Measurements from ENCODE around the gene CTDSPL.

Gene CTDSPL

GRCh38 chr3:37922721-37923568 is 61.3 kb downstream of the CTDSPL start:
- intact Hi-C loops (cut with DNase I; ENCODE audit: low total_unique reads): no loop called here
- no peak for TF ChIP-seq CTCF (IDR thresholded peaks at IDR 0.05)
- H3K27ac ChIP-seq: peak overlapping the region; percentile 69 to 85
- H3K9me3 ChIP-seq: no peaks in the 10 kb centered on the region
- no peak overlapping the region for H3K4me3 ChIP-seq
- peak; percentile 48 to 87 for DNase-seq
- no peaks in the 10 kb centered on the region for H3K36me3 ChIP-seq
- peaks cover 0 to 84% (median 62%) of the 10 kb centered on the region in 4 donors for H3K4me1 ChIP-seq
- H3K27me3 ChIP-seq: no peaks in the 10 kb centered on the region

GRCh38 chr3:37923569-37924040 is 61.9 kb downstream of the CTDSPL start:
- Histone ChIP-seq H3K9me3 (no peaks in the 10 kb centered on the region), H3K27ac (peak overlapping the region; percentile 69 to 85), H3K4me1 (peaks cover 0 to 84% (median 62%) of the 10 kb centered on the region in 4 donors), H3K36me3 (no peaks in the 10 kb centered on the region), H3K27me3 (no peaks in the 10 kb centered on the region), H3K4me3 (no peak overlapping the region)
- intact Hi-C loops (cut with DNase I; ENCODE audit: low total_unique reads): no loop called here
- DNase-seq: no peak
- no peak for TF ChIP-seq CTCF (IDR thresholded peaks at IDR 0.05)

GRCh38 chr3:37924453-37924852 is 62.8 kb downstream of the CTDSPL start:
- no peak overlapping the region for H3K4me3 ChIP-seq
- no peaks in the 10 kb centered on the region for H3K27me3 ChIP-seq
- peak overlapping the region; percentile 69 to 85 for H3K27ac ChIP-seq
- H3K9me3 ChIP-seq: no peaks in the 10 kb centered on the region
- DNase-seq: no peak
- TF ChIP-seq CTCF (IDR thresholded peaks at IDR 0.05): no peak
- peaks cover 0 to 83% (median 62%) of the 10 kb centered on the region in 4 donors for H3K4me1 ChIP-seq
- no peaks in the 10 kb centered on the region for H3K36me3 ChIP-seq
- intact Hi-C loops (cut with DNase I; ENCODE audit: low total_unique reads): no loop called here

GRCh38 chr3:37925157-37925556 is 63.5 kb downstream of the CTDSPL start:
- H3K27me3 ChIP-seq: no peaks in the 10 kb centered on the region
- no peaks in the 10 kb centered on the region for H3K36me3 ChIP-seq
- no peak overlapping the region for H3K4me3 ChIP-seq
- H3K9me3 ChIP-seq: no peaks in the 10 kb centered on the region
- peaks cover 0 to 76% (median 60%) of the 10 kb centered on the region in 4 donors for H3K4me1 ChIP-seq
- DNase-seq: no peak
- no peak for TF ChIP-seq CTCF (IDR thresholded peaks at IDR 0.05)
- intact Hi-C loops (cut with DNase I; ENCODE audit: low total_unique reads): no loop called here
- H3K27ac ChIP-seq: peak overlapping the region; percentile 69 to 85

- Histone ChIP-seq H3K9me3 (no peaks in the 10 kb centered on the region), H3K4me3 (no peak overlapping the region), H3K36me3 (no peaks in the 10 kb centered on the region), H3K4me1 (peaks cover 0 to 70% (median 58%) of the 10 kb centered on the region in 4 donors), H3K27ac (peak overlapping the region; percentile 69 to 85), H3K27me3 (no peaks in the 10 kb centered on the region)
- no peak for DNase-seq
- no peak for TF ChIP-seq CTCF (IDR thresholded peaks at IDR 0.05)
- intact Hi-C loops (cut with DNase I; ENCODE audit: low total_unique reads): no loop called here
These were observed 64.9 kb downstream of the CTDSPL start for GRCh38 chr3:37926611-37927010.

Measured in tibial artery (tissue), 4 donors.